Caco-2 (cell line): ENCODE results near the gene CENPP. TPM values are rescaled to one million over a fixed set of nuclear protein-coding genes. Genes with fewer than 3 reads are reported as not detected.

ENCODE experiments used
- BruUV-seq: library from RNA; stranded (reverse); fragments of 400-500 nt; replicated peaks from 2 replicates; lab custom pipeline; 2021; lab: Mats Ljungman, UMichigan
- CTCF ChIA-PET: fragments of 300-600 bp; sonication (Branson Sonifier 250); formaldehyde crosslinking; loops from one replicate; lab custom pipeline; 2022; ENCODE audit warnings: antibody characterized with exemption; lab: Charles Lee
- POLR2A ChIA-PET: fragments of 300-600 bp; sonication (Branson Sonifier 250); formaldehyde crosslinking; loops from one replicate; lab custom pipeline; 2022; ENCODE audit warnings: antibody characterized with exemption; lab: Charles Lee
- DNase-seq, 2 experiments: peaks; one replicate each; pipeline versions ENCODE4 v3.0.0 to v3.0.0-alpha.2; 2020 to 2022
- H3K27me3 ChIP-seq: replicated peaks from 2 replicates; pipeline ENCODE4 v1.6.0; 2011; ENCODE audit warnings: low read length; ENCODE audit not compliant: control insufficient read depth, insufficient read depth
- H3K36me3 ChIP-seq: 2 replicates; pipeline ENCODE4 v1.5.1; 2011; ENCODE audit warnings: low read length; ENCODE audit not compliant: control insufficient read depth, insufficient read depth
- H3K4me1 ChIP-seq: fragments of 250-450 bp; sonication (Bioruptor Pico); 2 replicates; pipeline ENCODE4 v1.5.1; 2020; ENCODE audit warnings: mild to moderate bottlenecking
- H3K4me3 ChIP-seq: 2 replicates; pipeline ENCODE4 v1.5.1; 2011; ENCODE audit warnings: low read depth, mild to moderate bottlenecking, control low read depth, low read length
- H3K9me3 ChIP-seq: fragments of 250-450 bp; sonication (Bioruptor Pico); 2 replicates; pipeline ENCODE4 v1.5.1; 2020; ENCODE audit warnings: mild to moderate bottlenecking, moderate library complexity
- H3K27ac Mint-ChIP-seq: one replicate; pipeline ENCODE4 v1.8.0; 2022; ENCODE audit warnings: mixed read lengths; ENCODE audit not compliant: unreplicated experiment
- H3K27me3 Mint-ChIP-seq: one replicate; pipeline ENCODE4 v1.8.0; 2022; ENCODE audit warnings: mixed read lengths; ENCODE audit not compliant: insufficient read depth, unreplicated experiment
- H3K36me3 Mint-ChIP-seq: one replicate; pipeline ENCODE4 v1.8.0; 2022; ENCODE audit warnings: mild to moderate bottlenecking, mixed read lengths; ENCODE audit not compliant: insufficient read depth, unreplicated experiment
- H3K4me1 Mint-ChIP-seq: one replicate; pipeline ENCODE4 v1.8.0; 2022; ENCODE audit warnings: low read depth, mixed read lengths; ENCODE audit not compliant: unreplicated experiment
- H3K4me3 Mint-ChIP-seq: one replicate; pipeline ENCODE4 v1.8.0; 2022; ENCODE audit warnings: mild to moderate bottlenecking, moderate library complexity, mixed read lengths; ENCODE audit not compliant: unreplicated experiment
- H3K9me3 Mint-ChIP-seq: one replicate; pipeline ENCODE4 v1.8.0; 2022; ENCODE audit warnings: mixed read lengths; ENCODE audit not compliant: unreplicated experiment
- intact Hi-C: fragments of 100-400 bp; cut with micrococcal nuclease; formaldehyde crosslinking; loops from one replicate; pipeline ENCODE4 v1.10.0; 2022; ENCODE audit not compliant: unreplicated experiment
- total RNA-seq: library from RNA; stranded (reverse); gene quantifications from 2 replicates; pipeline ENCODE4 v1.2.3, GENCODE V29; 2022
- TF ChIP-seq, protein P1 (sequence below), 2 experiments: fragments of 200-600 bp in 1 of 2; IDR thresholded peaks; 1 replicate in 1 of 2; 2 replicates in 1 of 2; pipeline versions ENCODE4 v1.5.1 to v1.8.0; 2011 to 2022; ENCODE audit warnings: antibody characterized with exemption in 1 of 2, control low read depth in 1 of 2, inconsistent platforms in 1 of 2, low read depth in 1 of 2, low read length in 1 of 2, mild to moderate bottlenecking in 1 of 2, moderate library complexity in 1 of 2; ENCODE audit not compliant: insufficient read depth in 1 of 2, severe bottlenecking in 1 of 2, unreplicated experiment in 1 of 2

Gene CENPP
- total RNA-seq, 1 experiment from 2014 or later: 7.6 TPM

DNA sequence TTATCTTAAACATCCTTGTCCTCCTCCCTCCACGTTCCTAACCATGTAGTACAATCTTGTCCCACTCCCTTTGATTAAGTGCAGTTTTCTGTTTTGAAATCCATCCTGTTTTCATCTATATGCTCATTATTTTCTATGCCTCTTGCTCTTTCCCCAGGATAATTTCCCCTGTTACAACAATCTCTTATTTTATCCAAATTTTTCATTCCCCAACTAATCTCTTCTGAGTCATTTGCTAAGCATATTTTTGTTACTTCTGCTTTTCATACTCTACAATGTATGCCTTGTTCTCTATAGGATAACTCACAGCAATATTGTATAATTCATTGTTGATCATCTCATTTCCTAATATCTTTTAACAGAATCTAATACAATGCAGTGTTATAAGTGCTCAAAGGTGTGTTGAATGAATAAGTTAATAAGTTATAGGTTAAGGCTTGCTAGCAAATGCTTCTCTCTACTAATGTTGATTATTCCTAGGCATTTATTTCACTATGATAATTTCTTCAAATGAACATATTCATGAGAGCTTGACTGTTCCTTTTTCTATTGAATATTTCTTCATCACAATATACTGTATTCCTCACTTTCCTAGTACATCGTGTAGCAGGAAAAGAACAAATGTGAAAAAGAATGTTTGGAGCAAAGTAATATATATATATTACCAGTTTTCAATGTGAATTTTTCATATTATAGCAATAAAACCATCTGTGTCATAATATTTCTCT lies 97.0 kb downstream of the CENPP start:
- Mint-ChIP-seq H3K27me3 (no peaks in the 10 kb centered on the region), H3K4me1 (no peaks in the 10 kb centered on the region), H3K4me3 (no peak overlapping the region), H3K36me3 (no peaks in the 10 kb centered on the region), H3K27ac (no peak overlapping the region), H3K9me3 (no peaks in the 10 kb centered on the region)
- Histone ChIP-seq H3K9me3 (no peaks in the 10 kb centered on the region), H3K36me3 (no peaks in the 10 kb centered on the region), H3K27me3 (no peaks in the 10 kb centered on the region), H3K4me1 (no peaks in the 10 kb centered on the region), H3K4me3 (no peak overlapping the region)
- CTCF ChIA-PET: no interaction called here
- intact Hi-C loops: no loop called here
- TF ChIP-seq, protein P1, sequence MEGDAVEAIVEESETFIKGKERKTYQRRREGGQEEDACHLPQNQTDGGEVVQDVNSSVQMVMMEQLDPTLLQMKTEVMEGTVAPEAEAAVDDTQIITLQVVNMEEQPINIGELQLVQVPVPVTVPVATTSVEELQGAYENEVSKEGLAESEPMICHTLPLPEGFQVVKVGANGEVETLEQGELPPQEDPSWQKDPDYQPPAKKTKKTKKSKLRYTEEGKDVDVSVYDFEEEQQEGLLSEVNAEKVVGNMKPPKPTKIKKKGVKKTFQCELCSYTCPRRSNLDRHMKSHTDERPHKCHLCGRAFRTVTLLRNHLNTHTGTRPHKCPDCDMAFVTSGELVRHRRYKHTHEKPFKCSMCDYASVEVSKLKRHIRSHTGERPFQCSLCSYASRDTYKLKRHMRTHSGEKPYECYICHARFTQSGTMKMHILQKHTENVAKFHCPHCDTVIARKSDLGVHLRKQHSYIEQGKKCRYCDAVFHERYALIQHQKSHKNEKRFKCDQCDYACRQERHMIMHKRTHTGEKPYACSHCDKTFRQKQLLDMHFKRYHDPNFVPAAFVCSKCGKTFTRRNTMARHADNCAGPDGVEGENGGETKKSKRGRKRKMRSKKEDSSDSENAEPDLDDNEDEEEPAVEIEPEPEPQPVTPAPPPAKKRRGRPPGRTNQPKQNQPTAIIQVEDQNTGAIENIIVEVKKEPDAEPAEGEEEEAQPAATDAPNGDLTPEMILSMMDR (IDR thresholded peaks at IDR 0.05; ENCODE audit: insufficient read depth in 1 of 2, low read depth in 1 of 2, low read length in 1 of 2, severe bottlenecking in 1 of 2, unreplicated experiment in 1 of 2): no peak
- DNase-seq: no peak
- no TSS peak for BruUV-seq
- POLR2A ChIA-PET: no interaction called here

DNA sequence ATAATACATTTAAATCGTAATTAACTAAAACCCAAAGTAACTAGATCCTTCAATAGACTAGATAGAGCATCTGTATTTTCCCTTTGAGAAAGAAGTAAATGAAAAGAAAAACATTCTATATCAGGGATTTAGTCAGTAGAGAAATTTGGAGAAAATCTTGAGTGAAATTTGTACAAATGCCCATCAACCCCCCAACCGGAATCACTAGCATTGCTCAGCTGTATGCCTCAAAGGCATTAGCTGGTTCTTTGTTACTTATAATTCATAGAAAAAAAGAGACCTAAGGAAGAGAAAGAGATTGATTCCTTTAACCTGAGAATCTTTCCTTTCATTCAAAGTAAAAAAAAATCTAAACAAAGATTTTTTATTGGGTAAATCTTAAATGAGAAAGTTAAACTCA lies 97.9 kb downstream of the CENPP start:
- TF ChIP-seq, protein P1 (IDR thresholded peaks at IDR 0.05; ENCODE audit: insufficient read depth in 1 of 2, low read depth in 1 of 2, low read length in 1 of 2, severe bottlenecking in 1 of 2, unreplicated experiment in 1 of 2): no peak
- POLR2A ChIA-PET: no interaction called here
- no peak overlapping the region for H3K4me3 Mint-ChIP-seq
- H3K4me1 ChIP-seq: no peaks in the 10 kb centered on the region
- H3K36me3 ChIP-seq: no peaks in the 10 kb centered on the region
- no peaks in the 10 kb centered on the region for H3K4me1 Mint-ChIP-seq
- intact Hi-C loops: no loop called here
- BruUV-seq: no TSS peak
- no peaks in the 10 kb centered on the region for H3K36me3 Mint-ChIP-seq
- CTCF ChIA-PET: no interaction called here
- no peak overlapping the region for H3K27ac Mint-ChIP-seq
- H3K4me3 ChIP-seq: no peak overlapping the region
- no peaks in the 10 kb centered on the region for H3K27me3 ChIP-seq
- no peak for DNase-seq
- H3K27me3 Mint-ChIP-seq: no peaks in the 10 kb centered on the region
- no peaks in the 10 kb centered on the region for H3K9me3 ChIP-seq
- H3K9me3 Mint-ChIP-seq: no peaks in the 10 kb centered on the region

DNA sequence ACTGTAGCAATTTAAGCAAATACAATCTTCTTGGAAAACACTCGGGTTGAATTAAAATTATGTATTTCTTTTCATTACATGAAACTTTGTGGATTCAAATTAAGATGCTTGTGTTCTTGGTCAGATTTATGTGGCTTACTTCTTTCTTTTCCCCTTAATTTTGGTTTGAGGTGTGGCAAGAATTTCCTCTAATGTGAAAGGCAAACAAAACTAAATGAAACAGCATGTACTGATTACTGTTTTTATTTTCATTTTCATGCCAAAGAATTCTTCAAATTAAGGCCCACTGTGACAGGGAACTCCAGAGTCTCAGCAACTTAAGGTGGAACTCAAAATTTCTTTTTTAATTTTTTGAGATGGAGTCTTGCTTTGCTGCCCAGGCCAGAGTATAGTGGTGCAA lies 98.6 kb downstream of the CENPP start, which contains the start of gene OMD:
Gene OMD (minus strand): TSS at position 132 of the 400 bp plus-strand sequence. CDS start 6,913 bp downstream, outside the sequence.
- CTCF ChIA-PET: no interaction called here
- Histone ChIP-seq H3K4me3 (no peak within 1 kb of the TSS), H3K27me3 (no peaks in the 10 kb centered on the region), H3K9me3 (no peaks in the 10 kb centered on the region), H3K36me3 (no peaks in the 10 kb centered on the region), H3K4me1 (no peaks in the 10 kb centered on the region)
- intact Hi-C loops: no loop called here
- Mint-ChIP-seq H3K9me3 (no peaks in the 10 kb centered on the region), H3K36me3 (no peaks in the 10 kb centered on the region), H3K4me3 (no peak within 1 kb of the TSS), H3K27ac (no peak within 1 kb of the TSS), H3K4me1 (no peaks in the 10 kb centered on the region), H3K27me3 (no peaks in the 10 kb centered on the region)
- no TSS peak for BruUV-seq
- POLR2A ChIA-PET: no interaction called here
- TF ChIP-seq, protein P1 (IDR thresholded peaks at IDR 0.05; ENCODE audit: insufficient read depth in 1 of 2, low read depth in 1 of 2, low read length in 1 of 2, severe bottlenecking in 1 of 2, unreplicated experiment in 1 of 2): no peak
- no peak for DNase-seq
